Measurements from ENCODE around the gene ROR2.

ROR2 gene

GRCh38 chr9:91712811-91713210 lies 237.2 kb downstream of the ROR2 start:
- DNase-seq (ENCODE audit: insufficient read length, low spot score) (no peak), FAIRE-seq (no peak)
- TF ChIP-seq POU2F2 (IDR thresholded peaks at IDR 0.05; ENCODE audit: low read depth, low read length) (no peak), SPI1 (IDR thresholded peaks at IDR 0.05; ENCODE audit: low read depth, low read length) (no peak), POLR2AphosphoS5 (IDR thresholded peaks at IDR 0.05; ENCODE audit: low read depth, low read length) (no peak), TAF1 (IDR thresholded peaks at IDR 0.05; ENCODE audit: low read depth, low read length) (no peak), POLR2A (IDR thresholded peaks at IDR 0.05; ENCODE audit: low read depth, low read length) (no peak), PAX5 (IDR thresholded peaks at IDR 0.05; ENCODE audit: insufficient read depth, low read length, severe bottlenecking) (no peak)

- FAIRE-seq = peak; percentile 100
- TF ChIP-seq TAF1 (IDR thresholded peaks at IDR 0.05; ENCODE audit: low read depth, low read length) (peak; percentile 48; the same call in 1 of the 2 replicates), POLR2A (IDR thresholded peaks at IDR 0.05; ENCODE audit: low read depth, low read length) (no peak), PAX5 (IDR thresholded peaks at IDR 0.05; ENCODE audit: insufficient read depth, low read length, severe bottlenecking) (no peak), POU2F2 (IDR thresholded peaks at IDR 0.05; ENCODE audit: low read depth, low read length) (peak; percentile 89), POLR2AphosphoS5 (IDR thresholded peaks at IDR 0.05; ENCODE audit: low read depth, low read length) (no peak), SPI1 (IDR thresholded peaks at IDR 0.05; ENCODE audit: low read depth, low read length) (peak; percentile 72)
- DNase-seq (ENCODE audit: insufficient read length, low spot score) = peak; percentile 70
Measured at GRCh38 chr9:91711755-91712601, 238.1 kb downstream of the ROR2 start.

GRCh38 chr9:91710158-91710557 lies 239.9 kb downstream of the ROR2 start:
- DNase-seq (ENCODE audit: insufficient read length, low spot score) = no peak
- FAIRE-seq = no peak

GRCh38 chr9:91705386-91705785 lies 244.6 kb downstream of the ROR2 start:
- no peak for FAIRE-seq
- DNase-seq (ENCODE audit: insufficient read length, low spot score) = no peak
- TF ChIP-seq TAF1 (IDR thresholded peaks at IDR 0.05; ENCODE audit: low read depth, low read length) = no peak
- TF ChIP-seq SPI1 (IDR thresholded peaks at IDR 0.05; ENCODE audit: low read depth, low read length) = no peak
- no peak for TF ChIP-seq POLR2A (IDR thresholded peaks at IDR 0.05; ENCODE audit: low read depth, low read length)
- TF ChIP-seq POLR2AphosphoS5 (IDR thresholded peaks at IDR 0.05; ENCODE audit: low read depth, low read length) = no peak
- no peak for TF ChIP-seq POU2F2 (IDR thresholded peaks at IDR 0.05; ENCODE audit: low read depth, low read length)
- no peak for TF ChIP-seq PAX5 (IDR thresholded peaks at IDR 0.05; ENCODE audit: insufficient read depth, low read length, severe bottlenecking)

More at GRCh38 chr9:91710158-91710557, 239.9 kb downstream of the ROR2 start:
- no peak for TF ChIP-seq POLR2AphosphoS5 (IDR thresholded peaks at IDR 0.05; ENCODE audit: low read depth, low read length)
- TF ChIP-seq POLR2A (IDR thresholded peaks at IDR 0.05; ENCODE audit: low read depth, low read length) = no peak
- TF ChIP-seq PAX5 (IDR thresholded peaks at IDR 0.05; ENCODE audit: insufficient read depth, low read length, severe bottlenecking) = no peak
- TF ChIP-seq SPI1 (IDR thresholded peaks at IDR 0.05; ENCODE audit: low read depth, low read length) = no peak
- TF ChIP-seq TAF1 (IDR thresholded peaks at IDR 0.05; ENCODE audit: low read depth, low read length) = no peak
- no peak for TF ChIP-seq POU2F2 (IDR thresholded peaks at IDR 0.05; ENCODE audit: low read depth, low read length)

GRCh38 chr9:91700475-91700874 lies 249.6 kb downstream of the ROR2 start:
- no peak for FAIRE-seq
- TF ChIP-seq TAF1 (IDR thresholded peaks at IDR 0.05; ENCODE audit: low read depth, low read length) (no peak), POU2F2 (IDR thresholded peaks at IDR 0.05; ENCODE audit: low read depth, low read length) (no peak), SPI1 (IDR thresholded peaks at IDR 0.05; ENCODE audit: low read depth, low read length) (no peak), POLR2A (IDR thresholded peaks at IDR 0.05; ENCODE audit: low read depth, low read length) (no peak), POLR2AphosphoS5 (IDR thresholded peaks at IDR 0.05; ENCODE audit: low read depth, low read length) (no peak), PAX5 (IDR thresholded peaks at IDR 0.05; ENCODE audit: insufficient read depth, low read length, severe bottlenecking) (no peak)

GRCh38 chr9:91698266-91698665 lies 251.8 kb downstream of the ROR2 start:
- TF ChIP-seq POU2F2 (IDR thresholded peaks at IDR 0.05; ENCODE audit: low read depth, low read length) (no peak), PAX5 (IDR thresholded peaks at IDR 0.05; ENCODE audit: insufficient read depth, low read length, severe bottlenecking) (no peak), POLR2AphosphoS5 (IDR thresholded peaks at IDR 0.05; ENCODE audit: low read depth, low read length) (no peak), TAF1 (IDR thresholded peaks at IDR 0.05; ENCODE audit: low read depth, low read length) (no peak), SPI1 (IDR thresholded peaks at IDR 0.05; ENCODE audit: low read depth, low read length) (no peak), POLR2A (IDR thresholded peaks at IDR 0.05; ENCODE audit: low read depth, low read length) (no peak)
- DNase-seq (ENCODE audit: insufficient read length, low spot score) (no peak), FAIRE-seq (no peak)

More at GRCh38 chr9:91700475-91700874, 249.6 kb downstream of the ROR2 start:
- no peak for DNase-seq (ENCODE audit: insufficient read length, low spot score)

GRCh38 chr9:91697201-91697600 lies 252.8 kb downstream of the ROR2 start:
- TF ChIP-seq TAF1 (IDR thresholded peaks at IDR 0.05; ENCODE audit: low read depth, low read length) (no peak), POLR2A (IDR thresholded peaks at IDR 0.05; ENCODE audit: low read depth, low read length) (no peak), POLR2AphosphoS5 (IDR thresholded peaks at IDR 0.05; ENCODE audit: low read depth, low read length) (no peak), POU2F2 (IDR thresholded peaks at IDR 0.05; ENCODE audit: low read depth, low read length) (no peak), PAX5 (IDR thresholded peaks at IDR 0.05; ENCODE audit: insufficient read depth, low read length, severe bottlenecking) (no peak), SPI1 (IDR thresholded peaks at IDR 0.05; ENCODE audit: low read depth, low read length) (no peak)
- no peak for FAIRE-seq

GRCh38 chr9:91694081-91694870 lies 255.8 kb downstream of the ROR2 start:
- no peak for FAIRE-seq
- no peak for DNase-seq (ENCODE audit: insufficient read length, low spot score)
- TF ChIP-seq SPI1 (IDR thresholded peaks at IDR 0.05; ENCODE audit: low read depth, low read length) (no peak), POU2F2 (IDR thresholded peaks at IDR 0.05; ENCODE audit: low read depth, low read length) (no peak), PAX5 (IDR thresholded peaks at IDR 0.05; ENCODE audit: insufficient read depth, low read length, severe bottlenecking) (no peak), POLR2AphosphoS5 (IDR thresholded peaks at IDR 0.05; ENCODE audit: low read depth, low read length) (no peak), TAF1 (IDR thresholded peaks at IDR 0.05; ENCODE audit: low read depth, low read length) (no peak), POLR2A (IDR thresholded peaks at IDR 0.05; ENCODE audit: low read depth, low read length) (no peak)

More at GRCh38 chr9:91697201-91697600, 252.8 kb downstream of the ROR2 start:
- no peak for DNase-seq (ENCODE audit: insufficient read length, low spot score)

- DNase-seq (ENCODE audit: insufficient read length, low spot score) (no peak), FAIRE-seq (no peak)
- TF ChIP-seq SPI1 (IDR thresholded peaks at IDR 0.05; ENCODE audit: low read depth, low read length) = no peak
- no peak for TF ChIP-seq POLR2AphosphoS5 (IDR thresholded peaks at IDR 0.05; ENCODE audit: low read depth, low read length)
- TF ChIP-seq PAX5 (IDR thresholded peaks at IDR 0.05; ENCODE audit: insufficient read depth, low read length, severe bottlenecking) = no peak
- TF ChIP-seq POU2F2 (IDR thresholded peaks at IDR 0.05; ENCODE audit: low read depth, low read length) = no peak
- TF ChIP-seq TAF1 (IDR thresholded peaks at IDR 0.05; ENCODE audit: low read depth, low read length) = no peak
- TF ChIP-seq POLR2A (IDR thresholded peaks at IDR 0.05; ENCODE audit: low read depth, low read length) = no peak
Measured at GRCh38 chr9:91693226-91693625, 256.8 kb downstream of the ROR2 start.
